Measurements from ENCODE around the gene NPFF. TPM values are rescaled to one million over a fixed set of nuclear protein-coding genes. Genes with fewer than 3 reads are reported as not detected.

The NPFF gene
- polyA plus RNA-seq, 6 donors from 2014 or later: not detected

DNA sequence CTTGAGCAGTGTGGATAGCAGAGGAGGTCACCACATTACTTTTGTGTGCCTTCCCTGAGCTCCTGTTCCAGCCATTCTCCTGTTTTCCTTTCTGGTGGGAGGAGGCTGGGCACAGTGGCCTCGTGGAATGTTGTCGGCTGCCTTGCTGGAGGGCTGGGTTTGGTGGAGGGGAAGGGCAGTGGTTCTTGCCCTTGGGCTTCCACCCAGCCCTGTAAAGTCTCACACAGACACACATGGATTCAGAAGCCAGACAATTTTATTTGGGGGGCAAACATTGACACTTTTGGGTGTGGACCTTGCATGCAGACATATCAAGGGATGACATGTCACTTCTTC, 866 bp downstream of the NPFF start:
- DNase-seq (no peak), ATAC-seq (ENCODE audit: low read depth in 2 of 2) (no peak)
- H3K9me3 Mint-ChIP-seq: no peaks in the 10 kb centered on the region
- no peak overlapping the region for H3K4me3 Mint-ChIP-seq
- peaks cover 22 to 29% (median 23%) of the 10 kb centered on the region in 3 donors for H3K4me1 Mint-ChIP-seq
- no peaks in the 10 kb centered on the region for H3K27me3 Mint-ChIP-seq
- peaks cover 0 to 7% of the 10 kb centered on the region in 2 donors for H3K36me3 Mint-ChIP-seq
- H3K27ac Mint-ChIP-seq: no peak overlapping the region

- Mint-ChIP-seq H3K27ac (peak overlapping the region in 3 of 6 donors; percentile 16 to 68 (median 54)), H3K4me1 (peaks cover 22 to 29% (median 23%) of the 10 kb centered on the region in 3 donors), H3K4me3 (no peak overlapping the region), H3K27me3 (no peaks in the 10 kb centered on the region), H3K36me3 (peaks cover 0 to 7% of the 10 kb centered on the region in 2 donors), H3K9me3 (no peaks in the 10 kb centered on the region)
- DNase-seq (no peak), ATAC-seq (ENCODE audit: low read depth in 2 of 2) (no peak)
Measured at GRCh38 chr12:53505555-53506449, 1.5 kb downstream of the NPFF start.

- no peak for DNase-seq
- Mint-ChIP-seq H3K4me1 (peaks cover 25 to 34% (median 27%) of the 10 kb centered on the region in 3 donors), H3K27ac (peak overlapping the region in 1 of 6 donors; percentile 67), H3K9me3 (no peaks in the 10 kb centered on the region), H3K4me3 (peak overlapping the region in 2 of 8 donors; percentile 32 to 77), H3K36me3 (peaks cover 0 to 7% of the 10 kb centered on the region in 2 donors), H3K27me3 (no peaks in the 10 kb centered on the region)
- ATAC-seq (ENCODE audit: low read depth in 2 of 2): no peak
Measured at GRCh38 chr12:53505086-53505485, 2.2 kb downstream of the NPFF start.

GRCh38 chr12:53504004-53504920, 3.0 kb downstream of the NPFF start:
- H3K36me3 Mint-ChIP-seq: peaks cover 0 to 7% of the 10 kb centered on the region in 2 donors
- H3K4me1 Mint-ChIP-seq: peaks cover 31 to 39% (median 36%) of the 10 kb centered on the region in 3 donors
- H3K27me3 Mint-ChIP-seq: no peaks in the 10 kb centered on the region
- no peak overlapping the region for H3K27ac Mint-ChIP-seq
- ATAC-seq (ENCODE audit: low read depth in 2 of 2) (no peak), DNase-seq (no peak)
- H3K9me3 Mint-ChIP-seq: no peaks in the 10 kb centered on the region
- peak overlapping the region in 2 of 8 donors; percentile 32 to 77 for H3K4me3 Mint-ChIP-seq

DNA sequence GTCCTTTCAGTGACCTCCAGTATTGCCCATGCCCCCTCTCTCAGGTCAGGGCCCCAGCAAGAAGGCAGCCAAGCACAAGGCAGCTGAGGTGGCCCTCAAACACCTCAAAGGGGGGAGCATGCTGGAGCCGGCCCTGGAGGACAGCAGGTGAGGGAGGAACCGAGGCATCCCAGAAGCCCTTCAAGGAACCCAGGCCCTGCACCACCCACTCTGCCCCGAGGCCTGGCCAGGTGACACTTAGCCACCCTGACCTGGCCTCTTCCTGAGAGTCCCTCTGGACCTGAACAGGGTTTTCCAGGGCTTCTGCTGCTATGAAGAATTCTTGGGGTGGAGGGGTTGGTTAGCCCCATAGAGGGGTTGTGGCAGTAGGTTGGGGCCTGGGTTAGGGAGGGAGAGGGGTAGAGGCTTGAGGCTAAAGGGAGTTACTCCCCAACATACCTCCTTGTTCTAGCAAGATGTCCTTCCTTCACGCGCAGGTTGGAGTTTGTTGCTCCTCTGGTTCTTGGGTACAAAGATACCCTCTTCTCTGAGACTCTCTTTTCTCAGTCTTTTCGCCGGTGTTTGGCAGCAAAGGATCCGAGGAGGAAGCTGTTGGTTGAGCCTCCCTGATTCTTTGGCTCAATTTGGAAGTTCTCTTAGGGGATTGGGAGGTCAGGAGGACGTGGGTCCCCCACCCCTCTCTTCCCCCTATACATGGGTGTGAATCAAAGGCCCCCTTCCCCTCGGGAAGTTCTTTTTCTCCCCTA, 4.1 kb downstream of the NPFF start:
- Mint-ChIP-seq H3K4me1 (peaks cover 34 to 40% (median 40%) of the 10 kb centered on the region in 3 donors), H3K9me3 (no peaks in the 10 kb centered on the region), H3K4me3 (peak overlapping the region in 6 of 8 donors; percentile 9 to 76 (median 51)), H3K27ac (no peak overlapping the region), H3K36me3 (peaks cover 0 to 7% of the 10 kb centered on the region in 2 donors), H3K27me3 (no peaks in the 10 kb centered on the region)
- DNase-seq (no peak), ATAC-seq (ENCODE audit: low read depth in 2 of 2) (no peak)

DNA sequence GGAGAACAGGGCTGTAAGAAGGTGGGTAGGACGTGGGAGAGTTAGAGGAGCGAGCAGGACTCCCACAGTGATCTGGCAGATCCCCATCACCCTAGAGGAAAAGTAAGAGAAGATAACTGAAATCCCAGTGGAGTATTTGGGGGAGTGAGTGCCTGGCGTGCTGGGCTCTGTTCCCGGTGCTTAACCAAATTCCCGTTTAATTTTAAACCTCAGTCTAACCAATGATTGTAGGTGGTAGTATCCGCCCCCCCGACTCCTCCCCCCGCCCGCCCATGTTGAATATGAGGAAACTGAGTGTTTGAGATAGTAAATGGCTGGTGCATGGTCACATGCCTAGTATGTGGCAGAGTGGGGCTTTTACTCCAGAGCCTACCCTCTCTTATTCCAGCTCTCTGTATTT, 5.0 kb downstream of the NPFF start:
- no peak for ATAC-seq (ENCODE audit: low read depth in 2 of 2)
- H3K4me1 Mint-ChIP-seq: peaks cover 34 to 42% (median 40%) of the 10 kb centered on the region in 3 donors
- H3K4me3 Mint-ChIP-seq: peak overlapping the region in 6 of 8 donors; percentile 44 to 97 (median 94)
- no peaks in the 10 kb centered on the region for H3K9me3 Mint-ChIP-seq
- H3K27ac Mint-ChIP-seq: peak overlapping the region in 1 of 6 donors; percentile 99
- DNase-seq: no peak
- peaks cover 0 to 7% of the 10 kb centered on the region in 2 donors for H3K36me3 Mint-ChIP-seq
- no peaks in the 10 kb centered on the region for H3K27me3 Mint-ChIP-seq

- H3K27ac Mint-ChIP-seq: peak overlapping the region; percentile 91 to 100 (median 99)
- DNase-seq (no peak), ATAC-seq (ENCODE audit: low read depth in 2 of 2) (no peak)
- H3K36me3 Mint-ChIP-seq: peaks cover 0 to 7% of the 10 kb centered on the region in 2 donors
- H3K9me3 Mint-ChIP-seq: no peaks in the 10 kb centered on the region
- H3K4me1 Mint-ChIP-seq: peaks cover 34 to 40% (median 39%) of the 10 kb centered on the region in 3 donors
- H3K27me3 Mint-ChIP-seq: no peaks in the 10 kb centered on the region
- H3K4me3 Mint-ChIP-seq: peak overlapping the region; percentile 91 to 97 (median 96)
Measured at GRCh38 chr12:53501615-53502181, 5.6 kb downstream of the NPFF start.

DNA sequence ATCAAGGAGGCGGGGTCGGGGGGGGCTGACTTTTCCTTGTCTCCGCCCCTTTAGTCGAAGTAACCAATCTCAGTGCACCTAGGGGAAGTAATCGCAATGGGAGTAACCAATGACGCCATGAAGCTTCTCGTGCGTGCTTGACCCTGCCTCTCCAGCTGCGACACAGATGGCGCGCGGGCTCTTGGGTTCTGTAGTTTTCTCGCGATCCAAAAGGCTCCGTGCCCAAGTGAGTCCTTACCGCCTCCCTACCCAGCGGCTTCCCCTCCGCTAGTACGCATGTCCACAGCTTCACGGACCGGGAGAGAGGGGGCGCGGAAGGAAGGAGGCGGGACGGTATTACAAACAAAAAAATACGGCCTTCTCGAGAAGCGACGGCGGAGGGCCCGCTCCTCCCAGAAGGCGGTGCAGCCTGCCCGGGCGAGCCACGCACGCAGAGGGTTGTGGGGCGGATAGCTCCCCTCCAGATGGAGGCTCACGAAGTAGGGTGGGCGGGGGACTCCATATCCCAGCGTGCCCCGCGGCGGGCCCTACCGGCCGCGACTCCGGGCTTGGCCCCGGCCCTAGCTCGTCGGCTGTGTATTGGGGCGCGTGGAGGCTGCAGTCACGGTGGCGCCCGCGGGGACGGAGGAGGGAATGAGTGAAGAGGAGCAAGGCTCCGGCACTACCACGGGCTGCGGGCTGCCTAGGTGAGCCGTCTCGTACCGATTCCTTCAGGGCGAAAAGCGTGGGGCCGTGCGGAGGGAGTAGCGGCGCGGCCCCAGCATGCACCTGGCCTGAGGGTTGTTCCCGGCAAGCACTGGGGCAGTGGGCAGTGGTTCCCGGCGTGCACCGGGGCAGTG, 6.3 kb downstream of the NPFF start, which contains the start of gene TARBP2:
TARBP2 (plus strand) TSS at position 508 of the 839 bp plus-strand sequence; CDS start at position 634, 126 bp downstream.
- Mint-ChIP-seq H3K36me3 (peaks cover 0 to 7% of the 10 kb centered on the region in 2 donors), H3K4me3 (peak within 1 kb of the TSS; percentile 91 to 97 (median 96)), H3K27me3 (no peaks in the 10 kb centered on the region), H3K4me1 (peaks cover 34 to 40% (median 39%) of the 10 kb centered on the region in 3 donors), H3K9me3 (no peaks in the 10 kb centered on the region), H3K27ac (peak within 1 kb of the TSS; percentile 94 to 100 (median 99))
- DNase-seq (peak; percentile 99), ATAC-seq (ENCODE audit: low read depth in 2 of 2) (peak; percentile 80 to 81)

DNA sequence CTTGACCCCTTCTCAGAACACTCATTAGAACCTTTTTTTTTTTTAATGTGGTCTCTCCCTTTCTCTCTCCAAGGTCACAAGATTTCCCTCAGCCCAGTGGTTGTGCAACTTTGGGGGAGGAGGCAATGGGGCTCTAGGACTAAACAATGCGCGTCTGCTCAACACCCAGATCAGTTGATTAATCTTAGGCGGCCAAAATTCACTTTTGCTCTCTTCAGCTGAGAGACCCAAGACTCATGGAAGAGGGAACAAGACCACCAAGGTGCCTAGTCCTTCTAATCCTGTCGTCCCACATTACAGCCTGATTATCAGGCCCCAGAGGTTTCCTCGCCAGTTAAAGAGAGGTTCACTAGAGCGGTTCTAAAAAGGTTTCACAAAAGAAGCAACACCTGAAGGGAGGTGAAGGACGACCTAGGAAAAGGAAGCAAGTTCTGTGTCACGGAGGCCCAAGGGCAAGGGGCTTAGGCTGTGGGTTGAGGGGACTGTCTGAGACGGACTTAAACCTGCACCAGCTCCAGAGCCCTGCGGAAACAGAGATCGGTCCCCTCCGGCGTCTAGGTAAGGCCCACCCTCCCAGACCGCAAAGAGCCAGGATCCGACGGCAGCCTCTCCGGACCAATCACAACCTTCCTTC, 7.0 kb downstream of the NPFF start:
- DNase-seq: no peak
- Mint-ChIP-seq H3K27ac (peak overlapping the region; percentile 94 to 100 (median 99)), H3K36me3 (no peaks in the 10 kb centered on the region), H3K4me1 (peaks cover 33 to 40% (median 39%) of the 10 kb centered on the region in 3 donors), H3K27me3 (no peaks in the 10 kb centered on the region), H3K9me3 (no peaks in the 10 kb centered on the region), H3K4me3 (peak overlapping the region; percentile 91 to 97 (median 96))
- no peak for ATAC-seq (ENCODE audit: low read depth in 2 of 2)

GRCh38 chr12:53499266-53500141, 7.8 kb downstream of the NPFF start, which contains the start of gene MAP3K12:
TSS of gene MAP3K12 (minus strand) at chr12:53499458. CDS start at chr12:53487391, 12,067 bp downstream.
- no peak for ATAC-seq (ENCODE audit: low read depth in 2 of 2)
- Mint-ChIP-seq H3K9me3 (no peaks in the 10 kb centered on the region), H3K27ac (peak within 1 kb of the TSS; percentile 94 to 100 (median 99)), H3K27me3 (no peaks in the 10 kb centered on the region), H3K4me3 (peak within 1 kb of the TSS; percentile 91 to 97 (median 96)), H3K36me3 (no peaks in the 10 kb centered on the region), H3K4me1 (peaks cover 28 to 39% (median 35%) of the 10 kb centered on the region in 3 donors)
- DNase-seq: peak; percentile 31
